Nephron (organoid): ENCODE measurements around the gene LRRC57.

Experiments used
- H3K27ac Mint-ChIP-seq, 3 experiments: 2 replicates each; pipeline ENCODE4 v1.8.0; 2020; ENCODE audit warnings: mixed read lengths in 3 of 3, mild to moderate bottlenecking in 2 of 3, moderate library complexity in 1 of 3
- H3K27me3 Mint-ChIP-seq: 2 replicates; pipeline ENCODE4 v1.8.0; 2021; ENCODE audit warnings: low read depth, mild to moderate bottlenecking, moderate library complexity, mixed read lengths
- H3K36me3 Mint-ChIP-seq: 2 replicates; pipeline ENCODE4 v1.8.0; 2020; ENCODE audit warnings: low read depth, mixed read lengths
- H3K4me1 Mint-ChIP-seq: 2 replicates; pipeline ENCODE4 v1.8.0; 2020; ENCODE audit warnings: mixed read lengths
- H3K4me3 Mint-ChIP-seq, 3 experiments: 2 replicates each; pipeline ENCODE4 v1.8.0; 2020; ENCODE audit warnings: mild to moderate bottlenecking in 3 of 3, mixed read lengths in 3 of 3, moderate library complexity in 2 of 3
- H3K9me3 Mint-ChIP-seq: 2 replicates; pipeline ENCODE4 v1.8.0; 2020; ENCODE audit warnings: mixed read lengths
- CTCF ChIP-seq, 3 experiments: fragments of 200-600 bp; sonication (generic); IDR thresholded peaks; one replicate each; pipeline ENCODE4 v1.5.0; 2021; ENCODE audit warnings: antibody characterized with exemption in 3 of 3; ENCODE audit not compliant: unreplicated experiment in 3 of 3

LRRC57 gene

GRCh38 chr15:42491539-42492225, 56.9 kb downstream of the LRRC57 start:
- H3K27ac Mint-ChIP-seq = peak overlapping the region; percentile 99 to 100 (median 100)
- peak overlapping the region; percentile 86 to 98 (median 96) for H3K4me3 Mint-ChIP-seq
- H3K4me1 Mint-ChIP-seq = peaks cover 39% of the 10 kb centered on the region
- H3K9me3 Mint-ChIP-seq = no peaks in the 10 kb centered on the region
- H3K36me3 Mint-ChIP-seq = peaks cover 5% of the 10 kb centered on the region
- H3K27me3 Mint-ChIP-seq = no peaks in the 10 kb centered on the region
- TF ChIP-seq CTCF (IDR thresholded peaks at IDR 0.05; ENCODE audit: unreplicated experiment in 3 of 3) = no peak

- Mint-ChIP-seq H3K27me3 (no peaks in the 10 kb centered on the region), H3K4me3 (peak within 1 kb of the TSS; percentile 86 to 98 (median 96)), H3K27ac (peak within 1 kb of the TSS; percentile 99 to 100 (median 100)), H3K36me3 (peaks cover 5% of the 10 kb centered on the region), H3K9me3 (no peaks in the 10 kb centered on the region), H3K4me1 (peaks cover 32% of the 10 kb centered on the region)
- TF ChIP-seq CTCF (IDR thresholded peaks at IDR 0.05; ENCODE audit: unreplicated experiment in 3 of 3) = peak in 1 of 3 experiments; percentile 20
Measured at GRCh38 chr15:42490671-42491538, 57.7 kb downstream of the LRRC57 start, which contains the start of gene ZNF106. ZNF106 (minus strand) TSS chr15:42491141; CDS start chr15:42472289, 18,852 bp downstream.

- Mint-ChIP-seq H3K4me1 (peaks cover 25% of the 10 kb centered on the region), H3K27ac (peak overlapping the region; percentile 99 to 100 (median 100)), H3K4me3 (peak overlapping the region; percentile 86 to 98 (median 96)), H3K9me3 (no peaks in the 10 kb centered on the region), H3K27me3 (no peaks in the 10 kb centered on the region), H3K36me3 (peaks cover 7% of the 10 kb centered on the region)
- no peak for TF ChIP-seq CTCF (IDR thresholded peaks at IDR 0.05; ENCODE audit: unreplicated experiment in 3 of 3)
Measured at GRCh38 chr15:42490291-42490670, 58.3 kb downstream of the LRRC57 start.
